ENCODE results near the gene CPE.

- no peak for TF ChIP-seq POLR2A (IDR thresholded peaks at IDR 0.05; ENCODE audit: low read depth, low read length)
- no peak for TF ChIP-seq CTCF (IDR thresholded peaks at IDR 0.05; ENCODE audit: extremely low read depth in 1 of 2, insufficient read depth in 1 of 2, low read depth in 1 of 2, low read length in 2 of 2)
- no peak for TF ChIP-seq EZH2 (IDR thresholded peaks at IDR 0.05; ENCODE audit: borderline replicate concordance, low read depth, low read length, severe bottlenecking)
- no peak for TF ChIP-seq MAX (IDR thresholded peaks at IDR 0.05; ENCODE audit: insufficient read depth, insufficient read length)
- no peak for TF ChIP-seq POLR2AphosphoS5 (IDR thresholded peaks at IDR 0.05; ENCODE audit: insufficient read depth, low read depth, low read length)
- TF ChIP-seq GATA2 (IDR thresholded peaks at IDR 0.05; ENCODE audit: insufficient read depth, insufficient read length, low read depth, low read length): no peak
Observed at GRCh38 chr4:165448700-165449099, 69.9 kb downstream of the CPE start.

All from endothelial cell of umbilical vein (primary cell).